ENCODE results near the gene PPP1R1B. TPM values are rescaled to one million over a fixed set of nuclear protein-coding genes. Genes with fewer than 3 reads are reported as not detected.

PPP1R1B gene
- total and polyA plus RNA-seq, 2 of the 4 experiments (the other 2 are of a cell fraction): not detected

DNA sequence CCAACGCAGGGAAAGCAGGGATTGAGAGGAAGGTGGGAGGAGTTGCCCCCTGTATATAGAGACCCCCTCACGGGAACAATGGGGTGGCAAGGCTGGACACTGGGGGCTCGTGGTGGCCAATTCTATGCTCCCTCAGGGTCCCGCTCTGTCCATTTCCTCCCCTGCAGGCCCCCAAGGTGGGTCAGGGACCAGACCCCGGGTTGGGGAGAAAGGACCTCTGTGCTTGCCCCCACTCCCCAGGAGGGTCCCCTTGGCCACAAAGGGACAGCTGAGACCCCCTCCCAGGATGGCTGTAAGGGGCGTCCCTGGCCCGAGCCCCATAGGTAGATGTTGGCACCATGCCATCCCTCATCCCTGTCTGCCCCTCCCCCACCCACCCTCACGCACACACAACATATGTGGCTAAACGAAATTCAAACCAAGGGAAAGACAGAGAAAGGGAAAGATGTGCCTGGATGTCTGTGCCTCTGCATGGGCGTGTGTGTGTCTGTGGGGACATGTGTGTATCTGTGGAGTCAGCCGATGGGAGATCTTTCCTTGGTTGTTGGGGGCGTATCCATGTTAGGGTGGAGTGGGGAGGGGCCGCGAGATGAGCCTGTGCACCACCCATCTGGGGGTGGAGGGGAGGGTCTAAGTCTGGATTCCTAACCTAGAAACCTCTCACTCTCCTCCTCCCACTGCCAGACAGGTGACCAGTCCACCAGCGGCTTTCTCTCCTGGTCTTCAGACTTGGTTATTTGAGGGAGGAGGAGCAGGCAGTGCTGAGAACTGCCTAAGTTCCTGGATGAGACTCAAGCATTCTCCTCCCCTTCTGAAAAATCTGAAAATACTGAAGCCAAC is 18.4 kb upstream of the PPP1R1B start:
- no peak overlapping the region for H3K4ac ChIP-seq (ENCODE audit: low read depth, low read length)
- H2AK9ac ChIP-seq (replicated peaks; ENCODE audit: low read depth, low read length, poor library complexity): no peak overlapping the region
- peaks cover 86% of the 10 kb centered on the region for H3K27me3 ChIP-seq (ENCODE audit: control insufficient read depth, insufficient read depth, low read length)
- H3K9ac ChIP-seq (ENCODE audit: low read depth, low read length): no peak overlapping the region
- no peak overlapping the region for H3K18ac ChIP-seq (ENCODE audit: low read depth, low read length)
- no peak overlapping the region for H2BK5ac ChIP-seq (ENCODE audit: low read depth, low read length, poor library complexity, severe bottlenecking)
- H3K9me1 ChIP-seq (ENCODE audit: insufficient read depth, low read length): no peaks in the 10 kb centered on the region
- no peak overlapping the region for H4K91ac ChIP-seq (ENCODE audit: insufficient read depth, low read depth, low read length)
- no peak overlapping the region for H2AFZ ChIP-seq (replicated peaks; ENCODE audit: low read length, poor library complexity)
- DNase-seq (no peak), ATAC-seq (ENCODE audit: low read depth) (no peak)
- no peak overlapping the region for H2AK5ac ChIP-seq (ENCODE audit: low read depth, low read length)
- H2BK20ac ChIP-seq (ENCODE audit: low read depth, low read length): no peak overlapping the region
- ChIA-PET POLR2A (ENCODE audit: unreplicated experiment) (no interaction called here), CTCF (no interaction called here)
- H2BK120ac ChIP-seq (ENCODE audit: low read depth, low read length): no peak overlapping the region
- in situ Hi-C loops (cut with MboI; ENCODE audit: low sequenced_read_pairs) (no loop called here), dilution Hi-C loops (cut with HindIII; ENCODE audit: low sequenced_read_pairs, unreplicated experiment) (no loop called here), intact Hi-C loops (cut with micrococcal nuclease) (no loop called here)
- no peak overlapping the region for H2BK15ac ChIP-seq (ENCODE audit: low read depth, low read length)
- H3K23ac ChIP-seq (ENCODE audit: low read depth, low read length): no peak overlapping the region
- H3K36me3 ChIP-seq (ENCODE audit: control insufficient read depth, insufficient read depth, low read length): no peaks in the 10 kb centered on the region
- no peak overlapping the region for H3K27ac ChIP-seq (ENCODE audit: insufficient read depth, low read length)
- WGBS, 2 experiments (ENCODE audit: extremely low coverage in 2 of 2, insufficient read length in 1 of 2): no CpG with 5 or more reads among the region's 15 CpGs
- H3K14ac ChIP-seq (replicated peaks; ENCODE audit: low read depth, low read length): no peak overlapping the region
- H3K79me1 ChIP-seq (ENCODE audit: low read depth in 1 of 2, low read length in 2 of 2): no peaks in the 10 kb centered on the region
- TF ChIP-seq, protein P1, sequence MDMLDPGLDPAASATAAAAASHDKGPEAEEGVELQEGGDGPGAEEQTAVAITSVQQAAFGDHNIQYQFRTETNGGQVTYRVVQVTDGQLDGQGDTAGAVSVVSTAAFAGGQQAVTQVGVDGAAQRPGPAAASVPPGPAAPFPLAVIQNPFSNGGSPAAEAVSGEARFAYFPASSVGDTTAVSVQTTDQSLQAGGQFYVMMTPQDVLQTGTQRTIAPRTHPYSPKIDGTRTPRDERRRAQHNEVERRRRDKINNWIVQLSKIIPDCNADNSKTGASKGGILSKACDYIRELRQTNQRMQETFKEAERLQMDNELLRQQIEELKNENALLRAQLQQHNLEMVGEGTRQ (IDR thresholded peaks at IDR 0.05; ENCODE audit: low read depth, low read length): no peak
- no peak for TF ChIP-seq MAFK (IDR thresholded peaks at IDR 0.05; ENCODE audit: low read depth, low read length)
- H4K5ac ChIP-seq (ENCODE audit: low read depth, low read length): no peak overlapping the region
- no TSS peak for BruUV-seq (replicated peaks)
- H3K56ac ChIP-seq (ENCODE audit: extremely low read depth, insufficient read depth, low read length): no peak overlapping the region
- H3K4me3 ChIP-seq (ENCODE audit: insufficient read depth, low read depth, low read length): no peak overlapping the region
- H3K4me2 ChIP-seq (ENCODE audit: low read depth, low read length): no peak overlapping the region
- peaks cover 5% of the 10 kb centered on the region; the same call in 1 of the 2 replicates for H4K20me1 ChIP-seq (ENCODE audit: insufficient read depth, low read length)
- H3K4me1 ChIP-seq (ENCODE audit: control insufficient read depth, insufficient read depth, low read length): no peaks in the 10 kb centered on the region; the same call in 1 of the 2 replicates
- 0 out of 2 replicates have a peak, but pooled peaks cover 2% of the 10 kb centered on the region for H3K9me3 ChIP-seq (ENCODE audit: control insufficient read depth, insufficient read depth, low read length)
- H4K8ac ChIP-seq (ENCODE audit: low read depth in 2 of 2, low read length in 2 of 2): no peak overlapping the region
